Activated CD4-positive, CD25-positive, alpha-beta regulatory T cell treated with anti-CD3 and anti-CD28 coated beads, Interleukin-2, amount 50 U/mL, for 72 hours (primary cell): ENCODE measurements around the gene TSPAN4.

Experiments
- DNase-seq: peaks from one replicate; pipeline ENCODE4 v3.0.0; 2021

Gene TSPAN4

GRCh38 chr11:893008-893654 lies 50.5 kb downstream of the TSPAN4 start:
- no peak for DNase-seq

GRCh38 chr11:894575-895201 lies 52.0 kb downstream of the TSPAN4 start:
- DNase-seq, result no peak

GRCh38 chr11:895331-896110 lies 52.9 kb downstream of the TSPAN4 start:
- DNase-seq, result no peak

- DNase-seq, result no peak
These were observed 54.8 kb downstream of the TSPAN4 start for GRCh38 chr11:897253-898142.

- DNase-seq, result no peak
These were observed 55.5 kb downstream of the TSPAN4 start for GRCh38 chr11:898143-898511.

- no peak for DNase-seq
These were observed 56.0 kb downstream of the TSPAN4 start for GRCh38 chr11:898540-899190.

- DNase-seq, result no peak
These were observed 57.1 kb downstream of the TSPAN4 start for GRCh38 chr11:899724-900123.

- no peak for DNase-seq
These were observed 57.9 kb downstream of the TSPAN4 start for GRCh38 chr11:900545-900944.

GRCh38 chr11:901452-902061 lies 58.9 kb downstream of the TSPAN4 start:
- DNase-seq, result no peak

GRCh38 chr11:904380-904779 lies 61.7 kb downstream of the TSPAN4 start:
- DNase-seq, result no peak

- no peak for DNase-seq
These were observed 63.3 kb downstream of the TSPAN4 start for GRCh38 chr11:905952-906351.

- DNase-seq, result no peak
These were observed 65.0 kb downstream of the TSPAN4 start for GRCh38 chr11:907668-908067.

GRCh38 chr11:908273-908672 lies 65.6 kb downstream of the TSPAN4 start:
- no peak for DNase-seq

GRCh38 chr11:909406-909805 lies 66.8 kb downstream of the TSPAN4 start:
- DNase-seq, result no peak

GRCh38 chr11:910044-910588 lies 67.5 kb downstream of the TSPAN4 start:
- DNase-seq, result no peak

- peak; percentile 90 for DNase-seq
These were observed 68.0 kb downstream of the TSPAN4 start, which contains the start of gene CHID1 for GRCh38 chr11:910589-911030. CHID1 (minus strand) TSS chr11:910810; CDS start chr11:904816, 5,994 bp downstream.

- DNase-seq, result no peak
These were observed 68.6 kb downstream of the TSPAN4 start for GRCh38 chr11:911031-911889.

- no peak for DNase-seq
These were observed 69.2 kb downstream of the TSPAN4 start for GRCh38 chr11:911890-912219.

- DNase-seq, result no peak
These were observed 69.6 kb downstream of the TSPAN4 start for GRCh38 chr11:912266-912665.

- no peak for DNase-seq
These were observed 70.4 kb downstream of the TSPAN4 start for GRCh38 chr11:913043-913442.

GRCh38 chr11:914204-914603 lies 71.6 kb downstream of the TSPAN4 start:
- DNase-seq, result no peak
